ENCODE data around the gene STARD13. TPM values are rescaled to one million over a fixed set of nuclear protein-coding genes. Genes with fewer than 3 reads are reported as not detected.

Gene STARD13
- total RNA-seq, 1 donor from 2014 or later = 8.9 TPM

GRCh38 chr13:33108620-33109019, 176.9 kb downstream of the STARD13 start:
- no peak for DNase-seq (ENCODE audit: low read depth)

GRCh38 chr13:33107361-33107760, 178.2 kb downstream of the STARD13 start:
- DNase-seq (ENCODE audit: low read depth) = no peak
- TF ChIP-seq CTCF (conservative IDR thresholded peaks at IDR 0.05; ENCODE audit: low read depth, low read length) = no peak
- no peak overlapping the region for H3K4me3 ChIP-seq (ENCODE audit: low read depth, low read length)

More at GRCh38 chr13:33108620-33109019, 176.9 kb downstream of the STARD13 start:
- H3K4me3 ChIP-seq (ENCODE audit: low read depth, low read length) = no peak overlapping the region
- TF ChIP-seq CTCF (conservative IDR thresholded peaks at IDR 0.05; ENCODE audit: low read depth, low read length) = no peak

- TF ChIP-seq CTCF (conservative IDR thresholded peaks at IDR 0.05; ENCODE audit: low read depth, low read length) = no peak
- H3K4me3 ChIP-seq (ENCODE audit: low read depth, low read length) = no peak overlapping the region
- no peak for DNase-seq (ENCODE audit: low read depth)
These were observed 178.7 kb downstream of the STARD13 start for GRCh38 chr13:33106656-33107360.

GRCh38 chr13:33105387-33106005, 180.1 kb downstream of the STARD13 start:
- DNase-seq (ENCODE audit: low read depth) = no peak
- H3K4me3 ChIP-seq (ENCODE audit: low read depth, low read length) = no peak overlapping the region
- no peak for TF ChIP-seq CTCF (conservative IDR thresholded peaks at IDR 0.05; ENCODE audit: low read depth, low read length)

GRCh38 chr13:33103457-33103856, 182.1 kb downstream of the STARD13 start:
- no peak for DNase-seq (ENCODE audit: low read depth)
- no peak for TF ChIP-seq CTCF (conservative IDR thresholded peaks at IDR 0.05; ENCODE audit: low read depth, low read length)

GRCh38 chr13:33101835-33102234, 183.7 kb downstream of the STARD13 start:
- TF ChIP-seq CTCF (conservative IDR thresholded peaks at IDR 0.05; ENCODE audit: low read depth, low read length) = no peak
- H3K4me3 ChIP-seq (ENCODE audit: low read depth, low read length) = no peak overlapping the region
- DNase-seq (ENCODE audit: low read depth) = no peak

More at GRCh38 chr13:33103457-33103856, 182.1 kb downstream of the STARD13 start:
- H3K4me3 ChIP-seq (ENCODE audit: low read depth, low read length) = no peak overlapping the region

Data from epithelial cell of proximal tubule (primary cell).